ENCODE measurements around the gene KBTBD2. TPM values are rescaled to one million over a fixed set of nuclear protein-coding genes. Genes with fewer than 3 reads are reported as not detected.

Gene KBTBD2
- total and polyA plus RNA-seq, 2 experiments from 2014 or later, result 19.1 to 33.1 TPM

- Histone ChIP-seq H3K9ac (no peak overlapping the region), H2AFZ (no peak overlapping the region), H3K27me3 (replicated peaks; ENCODE audit: insufficient read depth) (no peaks in the 10 kb centered on the region), H3K4me3 (no peak overlapping the region), H3K36me3 (ENCODE audit: low read depth) (peaks cover 51% of the 10 kb centered on the region), H4K20me1 (ENCODE audit: insufficient read depth) (no peaks in the 10 kb centered on the region), H3K4me2 (ENCODE audit: unreplicated experiment) (no peak overlapping the region), H3K4me1 (ENCODE audit: insufficient read depth) (peaks cover 4% of the 10 kb centered on the region; the same call in 1 of the 2 replicates), H3K9me2 (ENCODE audit: insufficient read depth) (no peaks in the 10 kb centered on the region), H3K79me2 (ENCODE audit: insufficient read depth) (peaks cover 92% of the 10 kb centered on the region), H3K9me3 (ENCODE audit: low read depth) (no peaks in the 10 kb centered on the region), H3K27ac (no peak overlapping the region), H3F3A (ENCODE audit: insufficient read depth) (no peaks in the 10 kb centered on the region; the same call in 1 of the 2 replicates)
- TF ChIP-seq EZH2phosphoT487 (IDR thresholded peaks at IDR 0.05; ENCODE audit: insufficient read depth, low read depth) (no peak), EZH2 (IDR thresholded peaks at IDR 0.05; ENCODE audit: insufficient read depth, poor library complexity, severe bottlenecking) (no peak)
- no peak for DNase-seq
- in situ Hi-C loops (cut with MboI), result no loop called here
- 97 to 98% methylated on average over 2 of the region's 2 CpGs for WGBS, 2 experiments (ENCODE audit: low coverage in 1 of 2, low lambda C conversion rate in 2 of 2, missing lambda C conversion rate in 2 of 2)
These were observed 19.1 kb downstream of the KBTBD2 start for GRCh38 chr7:32872421-32872820.

- Histone ChIP-seq H3K27me3 (replicated peaks; ENCODE audit: insufficient read depth) (no peaks in the 10 kb centered on the region), H3K9me3 (ENCODE audit: low read depth) (no peaks in the 10 kb centered on the region), H3K4me2 (ENCODE audit: unreplicated experiment) (no peak overlapping the region), H3K36me3 (ENCODE audit: low read depth) (peaks cover 51% of the 10 kb centered on the region), H3K79me2 (ENCODE audit: insufficient read depth) (peaks cover 92% of the 10 kb centered on the region), H2AFZ (no peak overlapping the region), H3K9me2 (ENCODE audit: insufficient read depth) (no peaks in the 10 kb centered on the region), H3K4me3 (no peak overlapping the region), H3F3A (ENCODE audit: insufficient read depth) (no peaks in the 10 kb centered on the region; the same call in 1 of the 2 replicates), H3K9ac (no peak overlapping the region), H3K27ac (no peak overlapping the region), H4K20me1 (ENCODE audit: insufficient read depth) (no peaks in the 10 kb centered on the region), H3K4me1 (ENCODE audit: insufficient read depth) (no peaks in the 10 kb centered on the region)
- TF ChIP-seq EZH2phosphoT487 (IDR thresholded peaks at IDR 0.05; ENCODE audit: insufficient read depth, low read depth), result no peak
- no peak for TF ChIP-seq EZH2 (IDR thresholded peaks at IDR 0.05; ENCODE audit: insufficient read depth, poor library complexity, severe bottlenecking)
- in situ Hi-C loops (cut with MboI), result no loop called here
- DNase-seq, result no peak
- 43 to 46% methylated on average over 4 of the region's 4 CpGs for whole genome bisulfite sequencing, 2 experiments (ENCODE audit: low coverage in 1 of 2, low lambda C conversion rate in 2 of 2, missing lambda C conversion rate in 2 of 2)
These were observed 19.8 kb downstream of the KBTBD2 start for GRCh38 chr7:32871624-32872371.

- H3K4me3 ChIP-seq, result no peak overlapping the region
- H4K20me1 ChIP-seq (ENCODE audit: insufficient read depth), result 0 out of 2 replicates have a peak, but pooled peaks cover 7% of the 10 kb centered on the region
- H2AFZ ChIP-seq, result no peak overlapping the region
- H3K4me2 ChIP-seq (ENCODE audit: unreplicated experiment), result no peak overlapping the region
- peaks cover 51% of the 10 kb centered on the region for H3K36me3 ChIP-seq (ENCODE audit: low read depth)
- H3K4me1 ChIP-seq (ENCODE audit: insufficient read depth), result no peaks in the 10 kb centered on the region
- 93 to 99% methylated on average over 3 of the region's 3 CpGs for WGBS, 2 experiments (ENCODE audit: low coverage in 1 of 2, low lambda C conversion rate in 2 of 2, missing lambda C conversion rate in 2 of 2)
- H3K9ac ChIP-seq, result no peak overlapping the region
- no peak overlapping the region for H3K27ac ChIP-seq
- TF ChIP-seq EZH2 (IDR thresholded peaks at IDR 0.05; ENCODE audit: insufficient read depth, poor library complexity, severe bottlenecking), result no peak
- peaks cover 77% of the 10 kb centered on the region for H3K79me2 ChIP-seq (ENCODE audit: insufficient read depth)
- DNase-seq, result no peak
- H3F3A ChIP-seq (ENCODE audit: insufficient read depth), result no peaks in the 10 kb centered on the region; the same call in 1 of the 2 replicates
- in situ Hi-C loops (cut with MboI), result no loop called here
- no peaks in the 10 kb centered on the region for H3K9me2 ChIP-seq (ENCODE audit: insufficient read depth)
- H3K9me3 ChIP-seq (ENCODE audit: low read depth), result no peaks in the 10 kb centered on the region
- H3K27me3 ChIP-seq (replicated peaks; ENCODE audit: insufficient read depth), result no peaks in the 10 kb centered on the region
These were observed 21.3 kb downstream of the KBTBD2 start for GRCh38 chr7:32870298-32870697.

GRCh38 chr7:32869716-32870115 is 21.8 kb downstream of the KBTBD2 start:
- Histone ChIP-seq H3K9me3 (ENCODE audit: low read depth) (no peaks in the 10 kb centered on the region), H3K4me1 (ENCODE audit: insufficient read depth) (no peaks in the 10 kb centered on the region), H2AFZ (no peak overlapping the region), H3K4me2 (ENCODE audit: unreplicated experiment) (no peak overlapping the region), H3K4me3 (no peak overlapping the region), H3K27ac (no peak overlapping the region), H3K27me3 (replicated peaks; ENCODE audit: insufficient read depth) (no peaks in the 10 kb centered on the region), H3K79me2 (ENCODE audit: insufficient read depth) (peaks cover 71% of the 10 kb centered on the region), H3K9ac (no peak overlapping the region), H3K9me2 (ENCODE audit: insufficient read depth) (no peaks in the 10 kb centered on the region), H4K20me1 (ENCODE audit: insufficient read depth) (0 out of 2 replicates have a peak, but pooled peaks cover 7% of the 10 kb centered on the region), H3K36me3 (ENCODE audit: low read depth) (peaks cover 48% of the 10 kb centered on the region), H3F3A (ENCODE audit: insufficient read depth) (no peaks in the 10 kb centered on the region; the same call in 1 of the 2 replicates)
- WGBS, 2 experiments (ENCODE audit: low coverage in 1 of 2, low lambda C conversion rate in 2 of 2, missing lambda C conversion rate in 2 of 2), result 95 to 96% methylated on average over 7 of the region's 7 CpGs
- TF ChIP-seq EZH2 (IDR thresholded peaks at IDR 0.05; ENCODE audit: insufficient read depth, poor library complexity, severe bottlenecking), result no peak
- no peak for TF ChIP-seq EZH2phosphoT487 (IDR thresholded peaks at IDR 0.05; ENCODE audit: insufficient read depth, low read depth)
- peak; percentile 36 for DNase-seq
- in situ Hi-C loops (cut with MboI), result no loop called here
